DOHH2 (cell line): ENCODE measurements around the gene CACNA2D4.

Experiments
- H3F3A ChIP-seq: fragments of 200-600 bp; sonication (generic), shearing (Covaris generic); 2 replicates; pipeline ENCODE4 v1.6.0; 2016; ENCODE audit warnings: antibody characterized with exemption, mild to moderate bottlenecking; ENCODE audit not compliant: control insufficient read depth, insufficient read depth
- H3K27ac ChIP-seq: fragments of 200-600 bp; sonication (generic); 2 replicates; pipeline ENCODE4 v1.5.1; 2014; ENCODE audit warnings: low read depth, mild to moderate bottlenecking, low read length, moderate library complexity
- H3K27me3 ChIP-seq: fragments of 200-600 bp; sonication (generic); 2 replicates; pipeline ENCODE4 v1.6.1; 2014; ENCODE audit warnings: mild to moderate bottlenecking, low read length, mixed read lengths; ENCODE audit not compliant: control insufficient read depth
- H3K36me3 ChIP-seq: fragments of 200-600 bp; sonication (generic); 2 replicates; pipeline ENCODE4 v1.6.1; 2014; ENCODE audit warnings: mild to moderate bottlenecking, low read length, moderate library complexity, mixed read lengths; ENCODE audit not compliant: control insufficient read depth
- H3K4me1 ChIP-seq: fragments of 200-600 bp; sonication (generic); 2 replicates; pipeline ENCODE4 v1.6.1; 2014; ENCODE audit warnings: mild to moderate bottlenecking, low read length, mixed read lengths; ENCODE audit not compliant: control insufficient read depth
- H3K4me2 ChIP-seq: fragments of 200-600 bp; sonication (generic); 2 replicates; pipeline ENCODE4 v1.6.0; 2014; ENCODE audit warnings: mild to moderate bottlenecking, low read length, moderate library complexity
- H3K4me3 ChIP-seq: fragments of 200-600 bp; sonication (generic); 2 replicates; pipeline ENCODE4 v1.5.1; 2014; ENCODE audit warnings: mild to moderate bottlenecking, low read length, mixed read lengths
- H3K79me2 ChIP-seq: fragments of 200-600 bp; sonication (generic); 2 replicates; pipeline ENCODE4 v1.6.1; 2014; ENCODE audit warnings: mild to moderate bottlenecking, low read length, mixed read lengths; ENCODE audit not compliant: control insufficient read depth
- H3K9me2 ChIP-seq: fragments of 200-600 bp; sonication (generic); replicated peaks from 2 replicates; pipeline ENCODE4 v1.6.1; 2014; ENCODE audit warnings: mild to moderate bottlenecking, low read length, mixed read lengths; ENCODE audit not compliant: control insufficient read depth
- H3K9me3 ChIP-seq: fragments of 200-600 bp; sonication (generic); 2 replicates; pipeline ENCODE4 v1.6.1; 2014; ENCODE audit warnings: antibody characterized with exemption, low read length, mixed read lengths; ENCODE audit not compliant: control insufficient read depth, insufficient read depth
- H4K20me1 ChIP-seq: fragments of 200-600 bp; sonication (generic); 2 replicates; pipeline ENCODE4 v1.6.0; 2014; ENCODE audit warnings: low read depth, mild to moderate bottlenecking, antibody characterized with exemption, low read length, moderate library complexity; ENCODE audit not compliant: control insufficient read depth, insufficient read depth
- EZH2phosphoT487 ChIP-seq: fragments of 200-600 bp; sonication (generic); IDR thresholded peaks from 2 replicates; pipeline ENCODE4 v1.6.1; 2017; ENCODE audit warnings: borderline replicate concordance, mild to moderate bottlenecking, antibody characterized with exemption, low read length, moderate library complexity, mixed read lengths
- TF ChIP-seq, protein P1 (sequence below): fragments of 200-600 bp; sonication (generic); IDR thresholded peaks from one replicate; pipeline ENCODE4 v1.5.1; 2014; ENCODE audit warnings: antibody characterized with exemption, mild to moderate bottlenecking, low read depth, low read length; ENCODE audit not compliant: poor library complexity, severe bottlenecking

CACNA2D4 gene

DNA sequence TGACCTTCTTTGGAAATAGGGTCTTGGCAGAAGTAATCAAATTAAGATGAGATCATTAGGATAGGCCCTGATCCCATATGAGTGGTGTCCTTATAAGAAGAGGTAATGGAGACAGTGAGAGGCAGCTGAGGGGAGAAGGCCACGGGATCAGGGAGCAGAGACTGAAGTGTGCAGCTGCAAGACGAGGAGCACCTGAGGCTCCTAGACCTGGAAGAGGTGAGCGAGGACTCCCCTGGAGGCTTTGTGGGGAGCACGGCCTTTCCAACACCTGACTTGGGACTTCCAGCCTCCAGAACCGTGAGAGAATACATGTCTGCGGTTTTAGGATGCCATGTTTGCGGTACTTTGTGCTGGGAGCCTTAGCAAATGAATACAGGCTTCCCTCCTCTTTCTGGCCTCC is 60.6 kb downstream of the CACNA2D4 start:
- no peak overlapping the region for H3K4me3 ChIP-seq
- no peak for TF ChIP-seq EZH2phosphoT487
- TF ChIP-seq, protein P1, sequence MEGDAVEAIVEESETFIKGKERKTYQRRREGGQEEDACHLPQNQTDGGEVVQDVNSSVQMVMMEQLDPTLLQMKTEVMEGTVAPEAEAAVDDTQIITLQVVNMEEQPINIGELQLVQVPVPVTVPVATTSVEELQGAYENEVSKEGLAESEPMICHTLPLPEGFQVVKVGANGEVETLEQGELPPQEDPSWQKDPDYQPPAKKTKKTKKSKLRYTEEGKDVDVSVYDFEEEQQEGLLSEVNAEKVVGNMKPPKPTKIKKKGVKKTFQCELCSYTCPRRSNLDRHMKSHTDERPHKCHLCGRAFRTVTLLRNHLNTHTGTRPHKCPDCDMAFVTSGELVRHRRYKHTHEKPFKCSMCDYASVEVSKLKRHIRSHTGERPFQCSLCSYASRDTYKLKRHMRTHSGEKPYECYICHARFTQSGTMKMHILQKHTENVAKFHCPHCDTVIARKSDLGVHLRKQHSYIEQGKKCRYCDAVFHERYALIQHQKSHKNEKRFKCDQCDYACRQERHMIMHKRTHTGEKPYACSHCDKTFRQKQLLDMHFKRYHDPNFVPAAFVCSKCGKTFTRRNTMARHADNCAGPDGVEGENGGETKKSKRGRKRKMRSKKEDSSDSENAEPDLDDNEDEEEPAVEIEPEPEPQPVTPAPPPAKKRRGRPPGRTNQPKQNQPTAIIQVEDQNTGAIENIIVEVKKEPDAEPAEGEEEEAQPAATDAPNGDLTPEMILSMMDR = no peak
- H3K9me3 ChIP-seq = no peaks in the 10 kb centered on the region
- no peaks in the 10 kb centered on the region for H4K20me1 ChIP-seq
- peaks cover 5% of the 10 kb centered on the region for H3K27me3 ChIP-seq
- H3K79me2 ChIP-seq = no peaks in the 10 kb centered on the region
- H3K36me3 ChIP-seq = no peaks in the 10 kb centered on the region
- H3K4me1 ChIP-seq = peaks cover 5% of the 10 kb centered on the region
- no peaks in the 10 kb centered on the region for H3K9me2 ChIP-seq
- H3K27ac ChIP-seq = no peak overlapping the region
- H3K4me2 ChIP-seq = no peak overlapping the region
- no peaks in the 10 kb centered on the region for H3F3A ChIP-seq

DNA sequence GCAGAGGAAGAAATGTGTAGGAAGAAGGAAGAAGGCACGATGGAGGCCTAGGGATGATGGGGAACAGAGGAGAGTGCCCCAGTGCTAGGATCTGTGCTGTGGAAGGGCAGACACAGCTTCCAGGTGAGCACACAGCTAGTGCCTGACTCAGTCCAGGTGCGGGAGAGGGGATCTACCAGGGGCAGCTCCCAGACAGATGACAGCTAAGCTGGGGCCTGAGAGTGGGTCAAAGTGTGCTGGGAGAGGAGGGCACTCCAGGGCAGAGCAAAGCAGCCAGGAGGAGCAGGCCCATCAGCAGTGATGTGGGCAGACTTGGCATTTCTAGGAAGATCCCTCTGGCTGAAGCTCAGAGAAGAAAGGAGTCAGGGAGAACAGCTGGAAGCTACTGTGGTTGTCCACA is 61.4 kb downstream of the CACNA2D4 start:
- no peaks in the 10 kb centered on the region for H3F3A ChIP-seq
- no peaks in the 10 kb centered on the region for H3K79me2 ChIP-seq
- no peak overlapping the region for H3K4me2 ChIP-seq
- H3K4me3 ChIP-seq = no peak overlapping the region
- no peaks in the 10 kb centered on the region for H3K27me3 ChIP-seq
- H3K36me3 ChIP-seq = no peaks in the 10 kb centered on the region
- H3K9me3 ChIP-seq = no peaks in the 10 kb centered on the region
- peaks cover 5% of the 10 kb centered on the region for H3K4me1 ChIP-seq
- no peak overlapping the region for H3K27ac ChIP-seq
- TF ChIP-seq, protein P1 = no peak
- no peak for TF ChIP-seq EZH2phosphoT487
- no peaks in the 10 kb centered on the region for H4K20me1 ChIP-seq
- no peaks in the 10 kb centered on the region for H3K9me2 ChIP-seq

DNA sequence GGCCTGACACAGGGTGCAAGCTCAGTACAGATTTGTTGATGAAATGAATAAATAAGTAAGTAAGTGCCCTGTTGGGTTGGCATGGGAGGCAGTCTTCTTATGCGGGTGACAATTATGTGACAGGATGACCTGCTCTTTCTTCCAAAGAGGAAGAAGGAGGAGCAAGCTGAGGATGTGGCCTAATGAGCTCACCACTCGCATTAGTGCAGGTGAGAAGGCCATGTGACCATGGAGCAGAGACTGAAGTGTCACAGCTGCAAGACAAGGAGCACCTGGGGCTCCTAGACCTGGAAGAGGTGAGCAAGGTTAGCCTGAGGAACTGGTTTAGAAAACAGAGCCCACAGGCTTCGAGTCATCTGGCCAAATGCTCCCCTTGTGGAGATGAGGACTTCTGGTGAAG is 63.2 kb downstream of the CACNA2D4 start:
- Histone ChIP-seq H3K4me1 (peaks cover 5% of the 10 kb centered on the region), H3K9me2 (no peaks in the 10 kb centered on the region), H3K4me3 (no peak overlapping the region), H3K79me2 (no peaks in the 10 kb centered on the region), H3K27ac (no peak overlapping the region), H3K4me2 (no peak overlapping the region), H4K20me1 (no peaks in the 10 kb centered on the region), H3K27me3 (no peaks in the 10 kb centered on the region), H3F3A (no peaks in the 10 kb centered on the region), H3K36me3 (no peaks in the 10 kb centered on the region), H3K9me3 (no peaks in the 10 kb centered on the region)
- TF ChIP-seq, protein P1 = no peak
- no peak for TF ChIP-seq EZH2phosphoT487

DNA sequence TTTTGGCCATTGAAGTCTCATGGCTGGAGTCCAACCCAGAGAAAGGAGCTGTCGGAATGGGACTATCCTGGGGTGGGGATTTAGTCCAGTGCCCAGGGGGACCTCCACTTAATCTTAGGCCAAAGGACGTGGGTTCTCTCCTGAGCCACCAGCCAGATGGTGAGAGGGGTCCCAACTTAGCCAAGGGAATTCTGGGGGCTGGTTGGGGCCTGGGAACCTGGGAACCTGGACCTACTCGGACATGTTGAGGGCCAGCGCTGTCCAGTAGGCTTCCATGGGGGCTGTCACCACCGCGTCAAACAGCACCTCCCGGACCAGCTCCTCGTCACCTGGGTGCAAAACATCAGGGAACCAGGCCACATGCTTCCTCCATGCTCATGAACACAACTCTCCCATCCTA is 64.7 kb downstream of the CACNA2D4 start:
- H3K27me3 ChIP-seq = no peaks in the 10 kb centered on the region

More for the DNA sequence above, 64.7 kb downstream of the CACNA2D4 start:
- no peak for TF ChIP-seq EZH2phosphoT487
- TF ChIP-seq, protein P1 = no peak
- H3K36me3 ChIP-seq = no peaks in the 10 kb centered on the region
- no peaks in the 10 kb centered on the region for H3K9me2 ChIP-seq
- no peaks in the 10 kb centered on the region for H3K79me2 ChIP-seq
- no peak overlapping the region for H3K4me3 ChIP-seq
- no peak overlapping the region for H3K27ac ChIP-seq
- no peak overlapping the region for H3K4me2 ChIP-seq
- H3F3A ChIP-seq = no peaks in the 10 kb centered on the region
- peaks cover 5% of the 10 kb centered on the region for H3K4me1 ChIP-seq
- no peaks in the 10 kb centered on the region for H4K20me1 ChIP-seq
- H3K9me3 ChIP-seq = no peaks in the 10 kb centered on the region
